ENCODE measurements around the gene MAVS. TPM values are rescaled to one million over a fixed set of nuclear protein-coding genes. Genes with fewer than 3 reads are reported as not detected.
"Not testable (repeated sequence)": the region's sequence is repeated elsewhere in the genome, so short reads cannot be mapped to it uniquely, and the experiment has no call there.

MAVS gene
- polyA plus RNA-seq, 3 donors: 25.7 to 33.9 (median 27.5) TPM

- DNase-seq (ENCODE audit: extremely low read depth in 1 of 11, low read depth in 9 of 11, low spot score in 4 of 11): no peak
Measured at GRCh38 chr20:3896302-3896701, 49.7 kb downstream of the MAVS start.

- no peak for DNase-seq (ENCODE audit: extremely low read depth in 1 of 11, low read depth in 9 of 11, low spot score in 4 of 11)
Measured at GRCh38 chr20:3896853-3897583, 50.4 kb downstream of the MAVS start.

- not testable (repeated sequence) for DNase-seq (ENCODE audit: extremely low read depth in 1 of 11, low read depth in 9 of 11, low spot score in 4 of 11)
Measured at GRCh38 chr20:3898181-3898580, 51.5 kb downstream of the MAVS start.

- peak in 1 of 11 donors; percentile 47 for DNase-seq (ENCODE audit: extremely low read depth in 1 of 11, low read depth in 9 of 11, low spot score in 4 of 11)
Measured at GRCh38 chr20:3898639-3899038, 52.0 kb downstream of the MAVS start.

GRCh38 chr20:3900187-3900604 is 53.6 kb downstream of the MAVS start:
- no peak for DNase-seq (ENCODE audit: extremely low read depth in 1 of 11, low read depth in 9 of 11, low spot score in 4 of 11)

- DNase-seq (ENCODE audit: extremely low read depth in 1 of 11, low read depth in 9 of 11, low spot score in 4 of 11): no peak
Measured at GRCh38 chr20:3901028-3901705, 54.5 kb downstream of the MAVS start.

- no peak for DNase-seq (ENCODE audit: extremely low read depth in 1 of 11, low read depth in 9 of 11, low spot score in 4 of 11)
Measured at GRCh38 chr20:3901706-3902440, 55.2 kb downstream of the MAVS start.

GRCh38 chr20:3902446-3902845 is 55.8 kb downstream of the MAVS start:
- no peak for DNase-seq (ENCODE audit: extremely low read depth in 1 of 11, low read depth in 9 of 11, low spot score in 4 of 11)

- DNase-seq (ENCODE audit: extremely low read depth in 1 of 11, low read depth in 9 of 11, low spot score in 4 of 11): no peak
Measured at GRCh38 chr20:3904224-3904623, 57.6 kb downstream of the MAVS start.

GRCh38 chr20:3904857-3905256 is 58.2 kb downstream of the MAVS start:
- DNase-seq (ENCODE audit: extremely low read depth in 1 of 11, low read depth in 9 of 11, low spot score in 4 of 11): no peak

GRCh38 chr20:3906744-3907721 is 60.4 kb downstream of the MAVS start:
- not testable (repeated sequence) for DNase-seq (ENCODE audit: extremely low read depth in 1 of 11, low read depth in 9 of 11, low spot score in 4 of 11)

GRCh38 chr20:3908667-3909066 is 62.0 kb downstream of the MAVS start:
- no peak for DNase-seq (ENCODE audit: extremely low read depth in 1 of 11, low read depth in 9 of 11, low spot score in 4 of 11)

- DNase-seq (ENCODE audit: extremely low read depth in 1 of 11, low read depth in 9 of 11, low spot score in 4 of 11): no peak
Measured at GRCh38 chr20:3909952-3910366, 63.3 kb downstream of the MAVS start.

- no peak for DNase-seq (ENCODE audit: extremely low read depth in 1 of 11, low read depth in 9 of 11, low spot score in 4 of 11)
Measured at GRCh38 chr20:3910853-3911252, 64.2 kb downstream of the MAVS start.

- DNase-seq (ENCODE audit: extremely low read depth in 1 of 11, low read depth in 9 of 11, low spot score in 4 of 11): no peak
Measured at GRCh38 chr20:3911956-3912355, 65.3 kb downstream of the MAVS start.

- no peak for DNase-seq (ENCODE audit: extremely low read depth in 1 of 11, low read depth in 9 of 11, low spot score in 4 of 11)
Measured at GRCh38 chr20:3914446-3914845, 67.8 kb downstream of the MAVS start.

- no peak for DNase-seq (ENCODE audit: extremely low read depth in 1 of 11, low read depth in 9 of 11, low spot score in 4 of 11)
Measured at GRCh38 chr20:3915691-3916090, 69.1 kb downstream of the MAVS start.

GRCh38 chr20:3916364-3916763 is 69.7 kb downstream of the MAVS start:
- no peak for DNase-seq (ENCODE audit: extremely low read depth in 1 of 11, low read depth in 9 of 11, low spot score in 4 of 11)

- DNase-seq (ENCODE audit: extremely low read depth in 1 of 11, low read depth in 9 of 11, low spot score in 4 of 11): no peak
Measured at GRCh38 chr20:3919352-3919751, 72.7 kb downstream of the MAVS start.
